HG03565 (cell line): ENCODE measurements around the gene SUSD2.
"Not testable (repeated sequence)": the region's sequence is repeated elsewhere in the genome, so short reads cannot be mapped to it uniquely, and the experiment has no call there.

ENCODE experiments used
- ATAC-seq: cut with Tn5 transposase; IDR thresholded peaks from one replicate; pipeline ENCODE4 v1.9.1; 2021; ENCODE audit warnings: mild to moderate bottlenecking, moderate library complexity; ENCODE audit not compliant: unreplicated experiment

Gene SUSD2

DNA sequence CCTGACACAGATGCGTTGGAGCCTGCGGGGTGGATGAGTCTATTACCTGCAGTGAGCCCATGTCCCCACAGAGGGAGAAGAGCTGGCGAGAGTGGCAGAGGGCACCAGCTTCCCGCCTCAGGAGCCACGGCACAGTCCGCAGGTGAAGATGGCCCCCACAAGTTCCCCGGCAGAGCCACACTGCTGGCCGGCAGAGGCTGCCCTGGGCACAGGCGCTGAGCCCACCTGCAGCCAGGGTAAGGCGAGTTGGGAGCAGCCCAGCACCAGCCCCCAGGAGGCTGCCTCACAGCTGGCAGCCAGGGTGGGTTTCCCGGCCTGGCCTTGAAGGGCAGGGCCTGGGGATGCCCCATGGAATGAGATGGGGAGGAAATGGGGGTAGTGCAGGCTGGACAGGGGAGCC lies 5.2 kb upstream of the SUSD2 start:
- no peak for ATAC-seq

DNA sequence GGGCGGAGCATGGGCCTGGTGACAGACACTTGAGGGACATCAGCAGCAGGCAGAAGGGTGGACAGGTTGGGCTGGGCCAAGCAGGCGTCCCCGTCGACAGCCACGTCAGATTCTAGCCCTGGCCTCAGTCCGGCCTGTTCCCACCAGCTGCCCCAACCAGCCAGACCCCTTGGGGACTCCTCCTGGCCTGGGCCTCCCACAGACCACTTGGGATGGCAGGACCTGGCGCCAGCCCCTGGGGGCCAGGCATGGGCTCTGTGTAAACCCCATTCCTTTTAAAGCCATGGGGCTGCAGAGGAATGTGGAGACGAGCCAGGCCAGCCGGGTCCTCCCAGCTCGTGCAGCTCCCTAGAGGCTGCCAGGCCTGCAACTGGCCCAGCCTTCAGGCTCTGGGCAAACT lies 4.7 kb upstream of the SUSD2 start:
- no peak for ATAC-seq

DNA sequence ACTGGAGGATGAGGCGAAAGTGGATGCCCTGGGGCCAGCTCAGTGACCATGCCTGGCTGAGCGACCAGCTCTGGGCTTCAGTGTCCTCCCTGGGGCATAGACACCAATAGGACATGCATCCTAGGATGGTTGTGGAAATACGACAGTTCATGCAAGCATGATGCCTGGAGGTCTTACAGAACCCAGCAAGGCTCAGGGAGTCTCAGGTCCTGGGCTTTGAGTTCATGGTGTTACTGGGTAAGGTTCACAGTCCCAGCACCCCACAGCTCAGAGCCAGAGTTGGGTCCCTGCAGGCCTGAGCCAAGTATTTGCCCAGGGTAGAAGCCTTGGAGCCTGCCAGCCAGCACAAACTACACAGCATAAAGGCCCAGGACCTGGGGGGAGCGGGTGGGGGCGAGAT lies 4.2 kb upstream of the SUSD2 start:
- no peak for ATAC-seq

DNA sequence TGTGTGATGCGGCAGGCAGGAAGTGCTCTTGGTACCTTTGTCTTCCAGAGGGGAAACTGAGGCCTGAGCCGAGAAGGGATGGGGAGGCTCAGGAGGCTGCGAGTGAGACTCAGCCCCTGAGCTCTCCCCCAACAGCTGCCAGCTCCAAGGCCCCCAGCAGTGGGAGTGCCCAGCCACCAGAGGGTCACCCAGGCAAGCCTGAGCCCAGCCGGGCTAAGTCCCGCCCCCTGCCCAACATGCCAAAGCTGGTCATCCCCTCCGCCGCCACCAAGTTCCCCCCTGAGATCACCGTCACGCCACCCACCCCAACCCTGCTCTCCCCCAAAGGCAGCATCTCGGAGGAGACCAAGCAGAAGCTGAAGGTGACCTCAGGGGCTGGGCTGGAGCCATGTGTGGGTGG lies 3.8 kb upstream of the SUSD2 start:
- ATAC-seq, result no peak

DNA sequence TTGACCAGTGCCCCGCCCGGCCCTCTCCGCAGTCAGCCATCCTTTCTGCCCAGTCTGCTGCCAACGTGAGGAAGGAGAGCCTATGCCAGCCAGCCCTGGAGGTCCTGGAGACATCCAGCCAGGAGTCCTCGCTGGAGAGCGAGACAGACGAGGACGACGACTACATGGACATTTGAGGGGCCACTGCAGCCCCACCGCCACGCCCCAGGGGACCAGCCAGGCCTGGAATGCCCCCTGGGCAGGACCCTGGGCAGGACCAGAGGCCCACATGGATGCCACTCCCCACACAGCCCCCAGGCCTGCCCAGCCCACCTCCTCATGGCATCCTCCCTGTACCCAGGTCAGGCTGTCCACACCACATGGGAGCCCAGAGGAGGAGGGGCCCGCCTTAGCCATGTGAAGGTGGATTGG lies 3.3 kb upstream of the SUSD2 start:
- no peak for ATAC-seq

DNA sequence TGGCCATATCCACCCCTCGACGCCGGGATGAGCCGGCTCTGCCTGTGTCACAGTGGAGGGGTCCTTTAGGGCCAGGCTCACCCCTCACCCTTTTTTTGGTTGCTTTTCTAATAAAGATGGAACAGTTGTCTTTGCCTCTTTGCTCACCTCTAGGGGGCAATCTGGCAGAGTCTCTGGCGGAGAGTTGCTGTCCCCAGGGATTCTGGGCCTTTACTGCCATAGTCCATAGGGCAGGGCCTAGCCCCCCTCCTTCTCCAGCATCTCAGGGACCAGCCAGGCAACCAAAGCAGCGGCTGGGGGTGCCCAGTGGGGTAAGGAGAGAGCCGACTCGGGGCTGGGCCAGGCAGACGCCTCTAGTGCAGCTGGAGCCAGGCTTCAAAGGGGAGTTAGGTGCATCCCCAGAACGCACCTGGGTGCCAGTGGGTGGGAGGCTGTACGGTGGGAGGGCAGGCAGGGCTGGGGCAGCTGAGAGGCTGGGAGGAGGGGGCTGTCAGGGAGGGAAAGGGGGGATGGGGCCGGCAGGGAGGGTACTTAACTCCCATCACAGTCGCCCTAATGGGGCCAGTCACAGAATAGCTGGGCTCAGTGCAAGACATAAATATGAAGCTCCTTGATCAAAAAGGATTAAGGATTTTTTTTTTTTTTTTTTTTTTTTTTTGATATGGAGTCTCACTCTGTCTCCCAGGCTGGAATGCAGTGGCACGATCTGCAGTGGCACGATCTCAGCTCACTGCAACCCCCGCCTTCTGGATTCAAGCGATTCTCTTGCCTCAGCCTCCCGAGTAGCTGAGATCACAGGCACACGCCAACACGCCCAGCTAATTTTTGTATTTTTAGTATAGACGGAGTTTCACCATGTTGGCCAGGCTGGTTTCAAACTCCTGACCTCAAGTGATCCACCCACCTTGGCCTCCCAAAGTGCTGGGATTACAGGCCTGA lies 2.5 kb upstream of the SUSD2 start:
- no peak for ATAC-seq

DNA sequence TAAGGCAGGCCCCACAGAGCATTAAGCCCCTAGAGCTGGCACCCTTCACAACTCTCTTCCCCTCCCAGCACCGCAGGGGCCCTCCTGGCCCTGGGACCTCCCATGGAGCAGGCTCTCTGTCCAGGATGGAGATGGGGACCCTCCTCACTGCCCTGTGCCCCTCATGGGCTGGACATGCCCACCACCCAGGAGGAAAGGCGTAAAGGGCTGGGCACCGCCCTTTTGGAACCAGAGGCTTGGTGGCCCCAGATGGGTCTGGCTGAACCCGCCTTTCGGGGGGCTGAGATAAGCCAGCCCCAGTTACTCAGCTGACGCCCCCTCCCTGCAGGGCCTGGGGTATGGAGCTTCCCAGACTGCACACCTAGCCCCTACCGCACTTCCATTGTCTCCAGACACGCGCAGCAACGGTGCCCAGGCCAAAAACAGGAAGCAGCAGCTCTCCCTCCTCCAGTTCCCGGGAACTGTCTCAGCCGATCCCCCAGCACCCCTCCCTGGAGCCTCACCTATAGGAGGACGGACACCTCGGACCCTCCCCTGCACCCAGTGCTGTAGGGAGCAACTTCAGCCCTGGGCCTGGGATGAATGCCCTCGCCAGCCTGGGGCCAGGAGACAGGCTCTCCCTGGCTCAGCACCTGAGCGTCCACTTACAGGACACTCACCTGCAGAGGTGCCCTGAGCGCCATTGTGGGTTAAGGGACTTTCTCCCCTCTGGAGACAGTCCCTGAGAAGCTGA lies 1.6 kb upstream of the SUSD2 start:
- ATAC-seq, result no peak

DNA sequence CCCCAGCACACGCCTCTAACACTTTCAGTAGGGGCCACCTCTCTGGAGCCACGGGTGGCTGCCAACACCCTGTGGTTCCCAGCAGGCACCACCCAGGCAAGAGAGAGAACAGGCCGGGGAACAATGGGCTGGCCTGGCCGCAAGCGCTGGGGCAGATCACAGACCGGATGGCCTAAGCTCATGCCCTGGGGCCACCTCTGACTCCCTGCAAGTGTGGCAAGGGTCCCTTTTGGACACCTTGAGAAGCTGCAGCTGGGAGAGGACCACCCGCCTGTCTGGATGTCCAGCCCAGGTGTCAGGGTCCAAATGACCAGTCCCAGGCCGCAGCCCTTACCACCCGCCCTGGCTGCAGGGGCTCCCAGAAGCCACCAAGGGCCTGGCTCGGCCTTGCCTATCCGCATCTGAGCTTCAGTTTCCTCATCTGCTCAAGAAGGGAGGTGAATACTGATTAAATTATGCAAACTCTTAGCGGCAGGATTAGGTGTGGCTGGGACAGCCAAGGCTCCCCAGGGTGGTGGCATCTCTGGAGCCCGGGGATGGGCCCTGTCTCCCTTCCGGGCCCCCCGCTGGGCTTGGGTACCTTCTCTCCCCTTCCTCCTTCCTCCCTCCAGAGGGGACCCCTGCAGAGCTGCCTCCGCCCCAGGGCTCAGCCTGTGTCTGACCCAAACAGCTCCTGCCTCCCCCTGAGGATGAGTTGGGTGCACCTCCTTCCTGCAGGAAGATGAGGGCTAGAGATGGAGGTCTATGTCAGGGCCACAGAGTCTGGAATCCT lies 785 bp upstream of the SUSD2 start:
- no peak for ATAC-seq

DNA sequence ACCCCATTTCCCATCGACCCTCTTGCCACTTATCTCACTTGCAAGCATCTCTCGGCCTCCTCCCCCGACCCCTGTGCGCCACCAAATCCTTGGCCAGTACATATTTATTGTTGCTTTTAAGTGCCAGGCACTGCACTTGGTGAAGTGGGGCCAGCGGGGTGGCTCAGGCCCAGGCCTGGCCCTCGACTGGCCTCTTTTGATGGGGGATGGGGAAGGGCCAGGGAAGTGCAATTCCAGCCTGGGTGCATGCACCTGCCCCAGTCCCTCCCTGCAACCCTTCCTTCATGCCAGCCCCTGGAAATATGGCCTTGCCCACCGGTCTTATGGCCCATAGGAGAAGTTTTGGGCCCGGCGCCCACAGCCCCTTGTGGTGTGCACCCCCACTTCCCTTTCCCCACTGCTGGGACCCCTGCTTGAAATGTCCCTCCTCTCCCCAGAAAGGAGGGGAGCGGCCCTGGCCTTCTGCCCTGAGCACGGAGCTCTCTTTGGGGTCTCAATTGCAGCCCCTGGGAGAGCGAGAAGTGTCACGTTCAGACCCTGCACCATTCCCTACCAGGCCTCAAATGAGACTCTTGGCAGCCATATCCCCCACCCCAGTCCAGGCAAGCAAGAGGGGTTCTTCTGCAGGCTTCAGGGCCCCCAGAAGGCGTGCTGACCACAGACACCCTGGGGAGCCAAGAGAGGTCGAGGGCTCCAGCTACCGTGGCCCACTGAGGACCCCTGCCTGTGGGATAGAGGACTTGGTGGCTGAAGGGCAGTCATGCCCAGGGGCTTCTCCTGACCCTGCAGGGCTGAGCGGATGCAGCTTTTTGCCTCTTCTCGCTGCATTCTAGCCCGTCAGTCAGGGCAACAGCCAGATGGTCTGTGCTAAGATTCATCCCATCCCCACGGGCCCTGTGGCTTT lies 961 bp downstream of the SUSD2 start:
- no peak for ATAC-seq

DNA sequence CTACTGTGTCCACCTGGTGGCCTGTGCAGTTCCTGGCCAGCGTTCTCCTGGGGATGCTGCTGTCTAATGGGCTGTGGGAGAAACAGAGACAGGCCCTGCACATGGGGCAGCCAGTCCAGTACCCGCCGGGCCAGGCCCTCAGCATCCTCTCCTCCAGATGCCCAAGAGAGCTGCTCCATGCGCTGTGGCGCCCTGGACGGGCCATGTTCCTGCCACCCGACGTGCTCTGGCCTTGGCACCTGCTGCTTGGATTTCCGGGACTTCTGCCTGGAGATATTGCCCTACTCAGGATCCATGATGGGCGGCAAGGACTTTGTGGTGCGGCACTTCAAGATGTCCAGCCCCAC lies 1.6 kb downstream of the SUSD2 start:
- not testable (repeated sequence) for ATAC-seq

DNA sequence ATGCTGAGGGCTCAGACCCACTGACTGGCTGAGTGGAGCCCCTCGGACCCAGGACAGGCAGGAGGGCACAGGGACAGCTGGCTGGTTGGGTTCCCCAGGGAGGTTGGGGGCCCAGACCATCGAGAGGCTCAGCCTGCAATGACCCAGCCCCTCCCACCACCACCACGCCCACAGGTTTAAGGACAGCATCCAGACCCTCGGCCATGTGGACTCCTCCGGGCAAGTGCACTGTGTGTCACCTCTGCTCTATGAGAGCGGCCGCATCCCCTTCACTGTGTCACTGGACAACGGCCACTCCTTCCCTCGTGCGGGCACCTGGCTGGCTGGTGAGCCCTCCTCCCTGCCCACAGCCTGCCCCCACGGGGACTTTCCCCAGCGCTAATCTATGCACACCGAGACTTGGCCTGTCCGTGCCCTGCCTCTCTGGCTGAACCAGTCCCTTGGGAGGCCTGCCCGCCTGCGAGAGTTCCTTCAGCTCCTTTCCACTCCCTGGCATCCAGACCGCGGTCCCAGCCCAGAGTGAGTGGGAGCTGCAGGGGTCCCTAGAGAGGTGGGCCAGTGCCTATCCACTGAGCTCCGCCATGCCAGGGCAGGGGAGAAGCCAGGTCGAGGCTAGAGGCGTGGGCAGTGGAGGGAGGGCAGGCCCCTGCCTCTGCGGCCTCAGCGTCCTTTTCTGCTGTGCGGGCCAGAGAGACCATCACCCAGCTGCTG lies 2.2 kb downstream of the SUSD2 start:
- ATAC-seq, result no peak

DNA sequence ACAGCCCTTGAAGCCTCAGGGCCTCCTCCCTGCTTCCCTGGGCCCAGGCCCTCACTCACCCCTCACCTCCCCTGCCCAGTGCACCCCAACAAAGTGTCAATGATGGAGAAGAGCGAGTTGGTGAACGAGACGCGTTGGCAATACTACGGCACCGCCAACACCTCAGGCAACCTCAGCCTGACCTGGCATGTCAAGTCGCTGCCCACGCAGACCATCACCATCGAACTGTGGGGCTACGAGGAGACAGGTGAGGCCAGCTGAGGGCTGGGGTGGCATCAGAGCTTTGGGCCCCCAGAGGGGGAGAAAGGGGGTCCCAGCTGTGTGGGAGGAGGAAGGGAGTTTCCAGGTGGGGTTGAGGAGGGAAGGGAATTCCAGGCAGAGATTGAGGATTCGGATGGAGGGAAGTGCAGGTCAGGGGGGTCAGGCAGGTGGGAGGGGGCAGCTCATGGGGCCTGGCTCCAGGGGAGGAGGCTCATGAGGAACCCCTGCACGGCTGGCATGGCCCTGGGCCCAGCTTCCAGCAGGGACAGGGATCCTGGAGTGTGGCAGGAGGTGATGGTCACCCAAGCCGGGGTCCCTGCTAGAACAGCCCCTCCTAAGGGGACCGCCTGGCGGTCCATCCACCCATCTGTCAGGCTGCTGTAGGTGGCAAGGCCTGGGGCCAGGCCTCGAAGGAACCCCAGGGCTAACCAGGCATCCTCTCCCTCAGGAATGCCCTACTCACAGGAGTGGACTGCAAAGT lies 2.9 kb downstream of the SUSD2 start:
- ATAC-seq, result no peak

DNA sequence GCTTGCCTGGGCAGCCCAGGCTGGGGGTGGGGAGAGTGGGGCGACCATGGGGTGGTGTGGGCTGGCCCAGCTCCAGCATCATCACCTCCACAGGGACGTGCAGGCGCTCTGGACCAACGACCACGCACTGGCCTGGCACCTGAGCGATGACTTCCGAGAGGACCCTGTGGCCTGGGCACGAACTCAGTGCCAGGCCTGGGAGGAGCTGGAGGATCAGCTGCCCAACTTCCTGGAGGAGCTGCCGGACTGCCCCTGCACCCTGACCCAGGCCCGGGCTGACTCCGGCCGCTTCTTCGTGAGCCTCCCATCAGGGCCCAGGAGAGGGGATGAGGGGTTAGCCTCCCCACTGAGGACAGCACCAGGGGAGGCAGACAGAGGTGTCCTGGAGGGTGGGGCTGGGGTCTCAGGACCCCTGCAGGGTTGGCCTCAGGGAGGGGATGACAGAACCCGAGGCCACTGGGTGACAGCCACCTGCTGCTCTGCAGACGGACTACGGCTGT lies 3.8 kb downstream of the SUSD2 start:
- ATAC-seq, result no peak

DNA sequence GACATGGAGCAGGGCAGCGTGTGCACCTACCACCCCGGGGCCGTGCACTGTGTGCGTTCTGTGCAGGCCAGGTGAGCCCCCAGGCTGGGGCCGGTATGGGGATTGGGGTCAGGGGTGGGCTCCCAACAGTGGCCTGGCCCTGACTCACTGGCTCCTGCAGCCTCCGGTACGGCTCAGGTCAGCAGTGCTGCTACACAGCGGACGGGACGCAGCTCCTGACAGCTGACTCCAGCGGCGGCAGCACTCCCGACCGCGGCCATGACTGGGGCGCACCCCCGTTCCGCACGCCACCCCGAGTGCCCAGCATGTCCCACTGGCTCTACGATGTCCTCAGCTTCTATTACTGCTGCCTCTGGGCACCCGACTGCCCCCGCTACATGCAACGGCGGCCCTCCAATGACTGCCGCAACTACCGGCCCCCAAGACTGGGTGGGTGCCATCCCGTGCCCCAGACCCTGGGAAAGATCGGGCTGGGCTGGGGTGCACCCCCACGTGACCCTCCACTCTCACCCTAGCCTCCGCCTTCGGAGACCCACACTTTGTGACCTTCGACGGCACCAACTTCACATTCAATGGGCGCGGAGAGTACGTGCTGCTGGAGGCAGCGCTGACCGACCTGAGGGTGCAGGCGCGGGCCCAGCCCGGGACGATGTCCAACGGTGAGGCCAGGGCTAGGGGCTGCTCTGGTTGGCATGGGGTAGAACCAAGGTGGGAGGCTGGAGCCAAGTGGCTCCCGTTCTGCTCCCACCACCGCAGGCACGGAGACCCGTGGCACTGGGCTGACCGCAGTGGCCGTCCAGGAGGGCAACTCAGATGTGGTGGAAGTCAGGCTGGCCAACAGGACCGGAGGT lies 4.4 kb downstream of the SUSD2 start:
- no peak for ATAC-seq

DNA sequence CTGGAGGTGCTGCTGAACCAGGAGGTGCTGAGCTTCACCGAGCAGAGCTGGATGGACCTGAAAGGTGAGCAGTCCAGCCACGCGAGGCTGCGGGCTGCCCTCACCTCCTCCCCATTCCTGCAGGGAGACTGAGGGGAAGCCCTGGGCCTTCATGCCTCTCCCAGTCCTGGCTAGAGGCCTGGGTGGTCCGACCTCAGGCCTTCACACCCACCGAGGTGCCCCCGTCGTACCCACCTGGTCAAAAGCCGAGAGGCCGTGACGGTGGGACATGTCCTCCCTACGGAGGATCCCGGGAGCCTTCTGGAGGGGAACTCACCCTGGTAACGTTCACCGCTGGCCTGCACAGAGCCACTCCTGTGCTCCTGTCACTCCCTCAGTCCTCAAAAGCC lies 5.1 kb downstream of the SUSD2 start:
- no peak for ATAC-seq

DNA sequence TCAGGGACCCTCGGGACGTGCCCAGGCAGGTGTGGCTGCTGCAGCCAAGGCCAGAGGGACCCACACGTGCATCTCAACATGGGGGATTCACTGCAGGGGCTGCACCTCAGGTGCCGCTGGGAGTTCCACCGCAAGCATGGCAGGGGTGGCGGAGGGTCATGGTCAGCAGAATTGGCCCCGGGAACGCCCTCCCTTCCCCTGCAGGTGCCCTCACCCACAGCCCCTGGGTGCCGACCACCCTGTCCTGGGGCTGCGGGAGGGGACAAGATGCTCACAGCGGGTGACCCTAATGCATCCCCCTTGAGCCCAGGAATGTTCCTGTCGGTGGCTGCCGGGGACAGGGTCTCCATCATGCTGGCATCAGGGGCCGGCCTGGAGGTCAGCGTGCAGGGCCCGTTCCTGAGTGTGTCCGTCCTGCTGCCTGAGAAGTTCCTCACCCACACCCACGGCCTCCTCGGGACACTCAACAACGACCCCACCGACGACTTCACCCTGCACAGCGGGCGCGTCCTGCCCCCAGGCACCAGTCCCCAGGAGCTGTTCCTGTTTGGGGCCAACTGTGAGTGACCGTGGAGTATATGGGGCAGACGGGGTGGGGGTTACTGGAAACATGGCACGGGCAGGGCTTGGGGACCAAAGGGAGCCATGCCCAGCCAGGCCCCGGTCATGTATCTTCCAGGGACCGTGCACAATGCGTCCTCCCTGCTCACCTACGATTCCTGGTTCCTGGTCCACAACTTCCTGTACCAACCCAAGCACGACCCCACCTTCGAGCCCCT lies 5.8 kb downstream of the SUSD2 start:
- ATAC-seq, result no peak
